CMK (cell line): ENCODE data around the gene NLRP8.
"Not testable (repeated sequence)": the region's sequence is repeated elsewhere in the genome, so short reads cannot be mapped to it uniquely, and the experiment has no call there.

Experiments
- DNase-seq: peaks from one replicate; pipeline ENCODE4 v3.0.0-alpha.2; 2010; ENCODE audit warnings: low read depth

The NLRP8 gene

GRCh38 chr19:55947532-55947931, at the start of gene NLRP8:
NLRP8 (plus strand) TSS chr19:55947832.
- no peak for DNase-seq

DNA sequence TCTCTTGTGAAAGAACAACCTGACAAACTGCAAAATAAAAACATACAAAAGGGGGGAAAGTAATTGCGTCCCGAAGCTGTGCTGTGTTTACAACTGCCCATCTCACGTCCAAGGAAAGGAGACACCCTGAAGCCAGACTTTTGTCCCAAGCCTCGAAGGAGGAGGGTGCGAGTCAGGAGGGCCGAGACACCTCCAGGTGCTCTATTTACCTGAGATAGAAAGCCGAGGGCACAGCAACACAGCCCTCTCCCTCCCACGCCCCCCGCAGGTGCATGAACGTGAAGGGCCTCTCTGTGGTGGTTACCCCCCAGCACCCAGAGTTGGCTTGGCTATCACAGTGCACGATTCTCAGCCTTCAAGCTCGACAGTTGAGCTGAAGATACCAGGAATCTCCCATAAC, 48.7 kb upstream of the NLRP8 start:
- no peak for DNase-seq

GRCh38 chr19:55901369-55902079, 46.1 kb upstream of the NLRP8 start:
- DNase-seq = no peak

DNA sequence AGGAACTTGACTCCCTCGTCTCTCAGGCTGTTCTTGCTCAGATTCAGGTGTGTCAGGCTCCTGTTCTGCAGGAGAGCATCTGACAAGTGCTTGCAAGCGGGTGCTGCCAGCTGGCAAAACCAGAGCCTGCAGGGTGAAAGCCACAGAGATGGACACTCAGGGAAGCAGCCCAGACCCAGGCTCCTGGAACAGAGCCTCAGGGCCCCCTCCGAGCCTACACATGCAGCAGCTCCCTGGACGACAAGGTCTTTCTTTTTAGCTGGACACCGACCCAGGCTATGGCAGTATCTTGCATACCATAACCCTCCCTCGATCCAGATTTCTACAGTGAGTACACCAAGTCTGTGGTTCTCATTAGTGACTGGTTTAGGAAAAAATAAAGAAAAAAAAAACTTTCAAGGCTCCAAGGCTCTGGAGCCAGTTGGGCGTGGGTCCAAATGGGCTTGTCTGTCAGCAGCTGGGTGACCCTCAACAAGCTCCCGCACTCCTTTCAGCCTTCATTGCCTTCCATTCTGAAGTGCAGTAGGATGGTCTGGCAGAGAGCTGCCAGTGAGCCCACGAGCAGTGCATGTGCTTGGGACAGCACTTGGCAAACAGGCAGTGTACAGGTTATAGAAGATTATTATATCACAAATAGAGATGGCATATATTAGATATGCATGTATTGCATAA, 45.4 kb upstream of the NLRP8 start:
- DNase-seq = no peak

DNA sequence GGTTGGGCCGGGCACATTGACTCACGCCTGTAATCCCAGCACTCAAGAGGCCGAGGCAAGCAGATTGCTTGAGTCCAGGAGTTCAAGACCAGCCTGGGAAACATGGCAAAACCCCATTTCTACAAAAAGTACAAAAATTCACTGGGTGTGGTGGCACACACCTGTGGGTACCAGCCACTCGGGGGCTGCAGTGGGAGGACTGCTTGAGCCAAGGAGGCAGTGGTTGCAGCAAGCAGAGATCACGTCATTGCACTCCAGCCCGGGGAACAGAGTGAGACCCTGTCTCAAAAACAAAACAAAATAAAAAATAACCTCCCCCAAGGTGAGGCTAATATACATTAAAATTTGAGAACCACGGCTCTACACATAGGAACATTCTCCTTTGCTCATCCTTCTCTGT, 40.3 kb upstream of the NLRP8 start:
- no peak for DNase-seq

DNA sequence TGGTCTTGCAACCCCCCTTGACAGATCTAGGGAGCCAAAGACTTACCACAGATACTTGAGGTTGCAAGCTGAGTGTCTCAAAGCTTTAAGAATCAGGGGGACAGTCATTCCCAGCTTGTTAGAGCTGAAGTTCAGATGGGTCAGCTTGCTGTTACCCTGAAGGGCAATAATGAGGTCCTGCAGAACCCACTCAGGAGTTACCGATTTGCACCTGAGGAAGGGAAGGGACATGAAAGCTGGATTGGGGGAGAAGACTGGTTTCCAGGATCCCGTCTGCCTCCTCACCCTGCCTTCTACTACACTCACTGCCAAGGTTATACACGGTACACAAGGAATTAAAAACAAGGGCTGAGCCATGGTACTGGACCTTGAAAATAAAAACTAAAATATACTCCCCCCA, 39.9 kb upstream of the NLRP8 start:
- DNase-seq = no peak

- DNase-seq = no peak
Measured at GRCh38 chr19:55909801-55910200, 37.8 kb upstream of the NLRP8 start.

GRCh38 chr19:55912916-55913315, 34.7 kb upstream of the NLRP8 start:
- DNase-seq = no peak

DNA sequence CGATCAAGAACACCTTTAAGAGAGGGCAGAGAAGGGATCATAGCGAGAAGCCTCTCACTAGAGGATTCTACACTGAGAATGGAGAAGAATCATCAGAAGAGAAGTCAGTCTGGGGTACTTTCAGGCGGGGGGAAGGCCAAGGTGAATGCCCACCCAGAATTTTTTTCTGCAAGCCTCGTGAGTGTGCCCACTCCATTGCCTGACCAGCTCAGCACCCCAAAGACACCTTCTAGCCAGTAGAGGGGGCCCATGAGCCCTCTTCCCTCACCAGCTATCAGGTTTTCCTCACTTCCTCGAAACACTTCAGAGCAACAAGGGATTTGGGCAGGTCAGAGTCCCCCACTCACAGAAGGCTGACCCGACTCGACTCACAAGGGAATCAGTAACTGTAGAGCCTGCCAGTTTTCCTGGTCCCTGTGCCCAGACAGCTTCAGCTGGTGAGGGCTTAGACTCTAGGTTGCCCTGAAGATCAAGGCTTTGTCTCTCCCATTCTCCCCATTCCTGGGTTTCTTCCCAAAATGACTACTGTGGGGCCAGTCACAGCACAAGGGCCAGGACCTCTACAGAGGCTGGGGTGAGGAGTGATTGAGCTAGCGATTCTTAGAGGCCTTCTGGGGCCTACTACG, 33.9 kb upstream of the NLRP8 start:
- DNase-seq = peak; percentile 3

- DNase-seq = no peak
Measured at GRCh38 chr19:55923556-55923955, 24.1 kb upstream of the NLRP8 start.

DNA sequence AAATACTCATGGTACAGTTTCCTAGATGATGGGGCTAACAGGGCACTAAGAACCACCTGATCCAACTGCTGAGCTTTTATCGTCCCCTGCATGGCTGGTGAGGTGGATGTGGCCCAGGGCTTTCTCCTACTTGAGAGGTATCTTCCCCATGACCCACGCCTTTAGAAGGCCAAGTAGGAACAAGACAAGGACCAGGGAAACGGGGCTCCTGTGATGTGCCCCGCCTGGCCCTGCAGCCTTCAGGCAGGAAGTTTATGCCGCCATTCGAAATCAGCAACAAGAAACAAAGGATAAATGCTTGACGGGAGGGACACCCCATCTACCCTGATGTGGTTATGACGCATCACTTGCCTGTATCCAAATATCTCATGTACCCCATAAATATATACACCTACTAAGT, 19.6 kb upstream of the NLRP8 start:
- no peak for DNase-seq

GRCh38 chr19:55929258-55929657, 18.4 kb upstream of the NLRP8 start:
- DNase-seq = not testable (repeated sequence)

GRCh38 chr19:55930996-55931515, 16.6 kb upstream of the NLRP8 start:
- no peak for DNase-seq

- DNase-seq = no peak
Measured at GRCh38 chr19:55931936-55932386, 15.7 kb upstream of the NLRP8 start, which contains the start of gene NLRP13. NLRP13 (minus strand) TSS chr19:55932336; CDS start chr19:55932311, 25 bp downstream.

GRCh38 chr19:55935206-55935605, 12.4 kb upstream of the NLRP8 start:
- no peak for DNase-seq

DNA sequence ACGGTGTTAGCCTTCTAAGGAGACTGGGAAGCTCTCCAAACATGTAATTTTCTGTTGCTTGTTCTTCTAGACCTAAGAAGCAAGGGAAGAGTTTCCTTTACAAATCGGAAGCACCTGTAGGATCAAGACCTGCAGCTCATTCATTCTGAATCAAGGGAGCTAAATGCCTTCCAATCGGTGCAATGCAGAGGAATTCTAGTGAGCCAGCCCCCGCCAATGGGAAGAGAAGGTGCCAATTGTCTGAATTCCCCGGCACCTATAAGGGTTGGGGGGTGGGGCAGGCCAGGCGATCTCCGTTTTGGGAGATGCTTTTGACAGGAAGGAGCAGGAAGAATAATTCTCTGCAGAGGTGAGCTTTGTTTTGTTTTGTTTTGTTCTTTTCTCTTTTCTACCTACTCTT, 8.4 kb upstream of the NLRP8 start:
- DNase-seq = no peak

DNA sequence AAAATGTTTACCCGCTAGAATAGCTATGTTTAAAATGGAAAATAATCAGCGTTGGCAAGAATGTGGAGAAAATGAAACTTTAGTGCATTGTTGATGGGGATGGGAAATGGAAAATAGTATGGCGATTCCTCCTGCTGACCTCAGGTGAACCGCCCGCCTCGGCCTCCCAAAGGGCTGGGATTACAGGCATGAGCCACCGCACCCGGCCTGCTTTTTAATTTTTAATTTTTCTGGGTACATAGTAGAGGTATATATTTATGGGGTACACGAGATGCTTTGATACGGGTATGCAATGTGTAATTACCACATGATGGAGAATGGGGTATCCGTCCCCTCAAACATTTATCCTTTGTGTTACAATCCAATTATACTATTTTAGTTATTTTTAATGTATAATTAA, 7.3 kb upstream of the NLRP8 start:
- no peak for DNase-seq

- DNase-seq = not testable (repeated sequence)
Measured at GRCh38 chr19:55950566-55950965, 2.9 kb downstream of the NLRP8 start.

GRCh38 chr19:55956431-55956830, 8.8 kb downstream of the NLRP8 start:
- DNase-seq = no peak

- no peak for DNase-seq
Measured at GRCh38 chr19:55958356-55958755, 10.7 kb downstream of the NLRP8 start.

GRCh38 chr19:55959996-55960675, 12.5 kb downstream of the NLRP8 start:
- DNase-seq = no peak

GRCh38 chr19:55962186-55962585, 14.6 kb downstream of the NLRP8 start:
- DNase-seq = no peak
